Neural cell (in vitro differentiated cells): Measurements from ENCODE around the gene ERICH2. TPM values are rescaled to one million over a fixed set of nuclear protein-coding genes. Genes with fewer than 3 reads are reported as not detected.

ENCODE experiments used
- H2AFZ ChIP-seq: fragments of 200-600, 300-800 bp; sonication (generic), shearing (Covaris generic); 2 replicates; pipeline ENCODE4 v1.6.0; 2014; ENCODE audit warnings: low read depth, mild to moderate bottlenecking, antibody characterized with exemption, low read length, moderate library complexity
- H3F3A ChIP-seq: fragments of 200-600 bp; shearing (Covaris generic); 2 replicates; pipeline ENCODE4 v1.6.1; 2016; ENCODE audit warnings: mild to moderate bottlenecking, moderate library complexity, mixed read lengths, antibody characterized with exemption, low read length; ENCODE audit not compliant: insufficient read depth, poor library complexity, severe bottlenecking
- H3K27ac ChIP-seq: fragments of 200-600, 300-800 bp; sonication (generic), shearing (Covaris generic); 2 replicates; pipeline ENCODE4 v1.5.1; 2014; ENCODE audit warnings: mild to moderate bottlenecking, low read length, moderate library complexity
- H3K27me3 ChIP-seq: fragments of 300-800, 200-600 bp; sonication (generic), shearing (Covaris generic); 2 replicates; pipeline ENCODE4 v1.6.0; 2014; ENCODE audit warnings: mild to moderate bottlenecking, low read depth, low read length, moderate library complexity; ENCODE audit not compliant: insufficient read depth
- H3K36me3 ChIP-seq: fragments of 300-800, 200-600 bp; sonication (generic), shearing (Covaris generic); 2 replicates; pipeline ENCODE4 v1.5.1; 2014; ENCODE audit warnings: mild to moderate bottlenecking, antibody characterized with exemption, low read length, moderate library complexity; ENCODE audit not compliant: insufficient read depth
- H3K4me2 ChIP-seq: fragments of 300-800, 200-600 bp; sonication (generic), shearing (Covaris generic); 2 replicates; pipeline ENCODE4 v1.6.0; 2014; ENCODE audit warnings: mild to moderate bottlenecking, low read length
- H3K4me3 ChIP-seq: fragments of 300-800, 200-600 bp; sonication (generic), shearing (Covaris generic); 2 replicates; pipeline ENCODE4 v1.5.1; 2014; ENCODE audit warnings: mild to moderate bottlenecking, low read length, moderate library complexity
- H3K79me2 ChIP-seq: fragments of 200-600 bp; shearing (Covaris generic); replicated peaks from 2 replicates; pipeline ENCODE4 v1.6.0; 2014; ENCODE audit warnings: mild to moderate bottlenecking, low read length, moderate library complexity; ENCODE audit not compliant: insufficient read depth
- H3K9ac ChIP-seq: fragments of 300-800, 200-600 bp; sonication (generic), shearing (Covaris generic); 2 replicates; pipeline ENCODE4 v1.6.1; 2016; ENCODE audit warnings: mild to moderate bottlenecking, low read length, mixed read lengths
- H3K9me2 ChIP-seq: fragments of 200-600 bp; shearing (Covaris generic); 2 replicates; pipeline ENCODE4 v1.6.1; 2016; ENCODE audit warnings: mild to moderate bottlenecking, low read length, mixed read lengths; ENCODE audit not compliant: insufficient read depth
- H3K9me3 ChIP-seq: fragments of 200-600, 300-800 bp; sonication (generic), shearing (Covaris generic); 2 replicates; pipeline ENCODE4 v1.6.1; 2016; ENCODE audit warnings: mild to moderate bottlenecking, mixed run types, low read length, moderate library complexity, mixed read lengths
- H4K20me1 ChIP-seq: fragments of 200-600 bp; shearing (Covaris generic); 2 replicates; pipeline ENCODE4 v1.6.1; 2016; ENCODE audit warnings: mild to moderate bottlenecking, mixed run types; ENCODE audit not compliant: insufficient read depth
- CTCF ChIP-seq: fragments of 450-650 bp; IDR thresholded peaks from 2 replicates; pipeline ENCODE4 v1.5.1; 2014; ENCODE audit warnings: antibody characterized with exemption, mild to moderate bottlenecking, moderate library complexity; ENCODE audit not compliant: poor library complexity, severe bottlenecking
- EP300 ChIP-seq: fragments of 450-650 bp; conservative IDR thresholded peaks from 2 replicates; pipeline ENCODE4 v1.6.1; 2014; ENCODE audit warnings: antibody characterized with exemption, mild to moderate bottlenecking, moderate library complexity; ENCODE audit not compliant: poor library complexity, severe bottlenecking
- EZH2 ChIP-seq: fragments of 200-600, 300-800 bp; shearing (Covaris generic), sonication (generic); IDR thresholded peaks from 2 replicates; pipeline ENCODE4 v1.6.1; 2014; ENCODE audit warnings: antibody characterized with exemption, low read length, borderline replicate concordance, mild to moderate bottlenecking; ENCODE audit not compliant: insufficient read depth, poor library complexity, severe bottlenecking
- MXI1 ChIP-seq: fragments of 450-650 bp; conservative IDR thresholded peaks from 2 replicates; pipeline ENCODE4 v1.6.1; 2014; ENCODE audit warnings: antibody characterized with exemption, mild to moderate bottlenecking; ENCODE audit not compliant: poor library complexity, severe bottlenecking
- POLR2AphosphoS5 ChIP-seq: IDR thresholded peaks from 2 replicates; pipeline ENCODE4 v1.6.1; 2012
- RAD21 ChIP-seq: fragments of 450-650 bp; conservative IDR thresholded peaks from 2 replicates; pipeline ENCODE4 v1.6.1; 2014; ENCODE audit warnings: antibody characterized with exemption, mild to moderate bottlenecking, moderate library complexity
- REST ChIP-seq: IDR thresholded peaks from 2 replicates; pipeline ENCODE4 v1.6.1; 2012; ENCODE audit warnings: borderline replicate concordance
- SMC3 ChIP-seq: fragments of 450-650 bp; conservative IDR thresholded peaks from 2 replicates; pipeline ENCODE4 v1.6.1; 2014; ENCODE audit warnings: antibody characterized with exemption, mild to moderate bottlenecking, moderate library complexity; ENCODE audit not compliant: poor library complexity
- TAF1 ChIP-seq: IDR thresholded peaks from 2 replicates; pipeline ENCODE4 v1.6.1; 2012; ENCODE audit warnings: low read depth
- polyA plus RNA-seq: library from polyadenylated mRNA; depleted of rRNA; stranded (reverse); fragments of >200 nt; gene quantifications from 2 replicates; pipeline ENCODE4 v1.2.3, GENCODE V29; 2014

ERICH2 gene
- polyA plus RNA-seq, 1 donor from 2014 or later: 1.3 TPM

- Histone ChIP-seq H3K36me3 (no peaks in the 10 kb centered on the region), H3K4me2 (no peak overlapping the region), H3K27ac (no peak overlapping the region), H3K4me3 (no peak overlapping the region), H4K20me1 (no peaks in the 10 kb centered on the region), H3K9me2 (no peaks in the 10 kb centered on the region), H2AFZ (no peak overlapping the region), H3K27me3 (peaks cover 18% of the 10 kb centered on the region), H3K9me3 (no peaks in the 10 kb centered on the region), H3F3A (no peaks in the 10 kb centered on the region), H3K79me2 (no peaks in the 10 kb centered on the region), H3K9ac (no peak overlapping the region)
- no peak for TF ChIP-seq POLR2AphosphoS5
- no peak for TF ChIP-seq EP300
- no peak for TF ChIP-seq SMC3
- TF ChIP-seq RAD21: no peak
- no peak for TF ChIP-seq REST
- no peak for TF ChIP-seq EZH2
- no peak for TF ChIP-seq CTCF
- no peak for TF ChIP-seq TAF1
- no peak for TF ChIP-seq MXI1
These were observed 57.8 kb downstream of the ERICH2 start for GRCh38 chr2:170827841-170828532.

GRCh38 chr2:170828533-170828916, 58.3 kb downstream of the ERICH2 start:
- Histone ChIP-seq H4K20me1 (no peaks in the 10 kb centered on the region), H3K27me3 (peaks cover 13% of the 10 kb centered on the region), H3K27ac (no peak overlapping the region), H3K4me2 (no peak overlapping the region), H3K79me2 (no peaks in the 10 kb centered on the region), H2AFZ (no peak overlapping the region), H3K9me3 (no peaks in the 10 kb centered on the region), H3K4me3 (no peak overlapping the region), H3K9ac (no peak overlapping the region), H3K36me3 (no peaks in the 10 kb centered on the region), H3F3A (no peaks in the 10 kb centered on the region), H3K9me2 (no peaks in the 10 kb centered on the region)
- no peak for TF ChIP-seq EZH2
